GM23248 (cell line): ENCODE measurements around the gene FBXW4. TPM values are rescaled to one million over a fixed set of nuclear protein-coding genes. Genes with fewer than 3 reads are reported as not detected.

ENCODE experiments used
- DNase-seq: peaks from one replicate; pipeline ENCODE4 v3.0.0-alpha.2; 2015
- H2AFZ ChIP-seq: fragments of 200-600 bp; sonication (generic); 2 replicates; pipeline ENCODE4 v1.6.1; 2016; ENCODE audit warnings: antibody characterized with exemption
- H3F3A ChIP-seq: fragments of 200-600 bp; sonication (generic); 2 replicates; pipeline ENCODE4 v1.6.1; 2016; ENCODE audit warnings: mild to moderate bottlenecking, antibody characterized with exemption, mixed run types; ENCODE audit not compliant: insufficient read depth
- H3K27ac ChIP-seq: fragments of 200-600 bp; sonication (generic); 2 replicates; pipeline ENCODE4 v1.5.1; 2016; ENCODE audit warnings: mild to moderate bottlenecking
- H3K27me3 ChIP-seq: fragments of 200-600 bp; sonication (generic); replicated peaks from 2 replicates; pipeline ENCODE4 v1.6.1; 2016; ENCODE audit warnings: mild to moderate bottlenecking; ENCODE audit not compliant: insufficient read depth
- H3K36me3 ChIP-seq: fragments of 200-600 bp; sonication (generic); 2 replicates; pipeline ENCODE4 v1.6.1; 2016; ENCODE audit warnings: low read depth, mild to moderate bottlenecking
- H3K4me1 ChIP-seq: fragments of 200-600 bp; sonication (generic); 2 replicates; pipeline ENCODE4 v1.6.1; 2016; ENCODE audit warnings: mild to moderate bottlenecking; ENCODE audit not compliant: insufficient read depth
- H3K4me2 ChIP-seq: fragments of 200-600 bp; sonication (generic); one replicate; pipeline ENCODE4 v1.6.1; 2016; ENCODE audit warnings: mild to moderate bottlenecking; ENCODE audit not compliant: unreplicated experiment
- H3K4me3 ChIP-seq: fragments of 200-600 bp; sonication (generic); 2 replicates; pipeline ENCODE4 v1.5.1; 2016; ENCODE audit warnings: mild to moderate bottlenecking
- H3K79me2 ChIP-seq: fragments of 200-600 bp; sonication (generic); 2 replicates; pipeline ENCODE4 v1.6.1; 2016; ENCODE audit warnings: mild to moderate bottlenecking; ENCODE audit not compliant: insufficient read depth
- H3K9ac ChIP-seq: fragments of 200-600 bp; sonication (generic); 2 replicates; pipeline ENCODE4 v1.6.1; 2016; ENCODE audit warnings: mild to moderate bottlenecking
- H3K9me2 ChIP-seq: fragments of 200-600 bp; sonication (generic); 2 replicates; pipeline ENCODE4 v1.6.1; 2016; ENCODE audit warnings: mixed run types, mild to moderate bottlenecking, moderate library complexity; ENCODE audit not compliant: insufficient read depth
- H3K9me3 ChIP-seq: fragments of 200-600 bp; sonication (generic); one replicate; pipeline ENCODE4 v1.6.1; 2017; ENCODE audit warnings: low read depth
- H4K20me1 ChIP-seq: fragments of 200-600 bp; sonication (generic); 2 replicates; pipeline ENCODE4 v1.6.0; 2016; ENCODE audit not compliant: insufficient read depth
- EZH2 ChIP-seq: fragments of 200-600 bp; sonication (generic); IDR thresholded peaks from 2 replicates; pipeline ENCODE4 v1.6.1; 2018; ENCODE audit warnings: antibody characterized with exemption, mild to moderate bottlenecking; ENCODE audit not compliant: insufficient read depth, poor library complexity, severe bottlenecking
- EZH2phosphoT487 ChIP-seq: fragments of 200-600 bp; sonication (generic); IDR thresholded peaks from 2 replicates; pipeline ENCODE4 v1.6.1; 2018; ENCODE audit warnings: antibody characterized with exemption, moderate library complexity, mild to moderate bottlenecking, low read depth; ENCODE audit not compliant: insufficient read depth
- WGBS, 2 experiments: methylation state at CpG; one replicate each; pipeline ENCODE4 v1.1.6; 2015 to 2017; ENCODE audit warnings: low lambda C conversion rate in 2 of 2, low coverage in 1 of 2; ENCODE audit errors: missing lambda C conversion rate in 2 of 2; 5-methylcytosine and 5-hydroxymethylcytosine counted together
- in situ Hi-C: fragments of 300-500 bp; cut with MboI; formaldehyde crosslinking; loops from 2 replicates; pipeline ENCODE4 v1.15.0; 2020
- polyA plus RNA-seq: library from polyadenylated mRNA; unstranded; fragments of >200 nt; fragmentation: Nextera tagmentation; extraction: Ambion mirVana; gene quantifications from 2 replicates; pipeline ENCODE4 v1.2.1, GENCODE V29; 2016
- total RNA-seq: library from RNA; depleted of rRNA; stranded (reverse); fragments of >200 nt; shearing (Covaris generic); gene quantifications from 2 replicates; pipeline ENCODE4 v1.2.3, GENCODE V29; 2014

FBXW4 gene
- total and polyA plus RNA-seq, 2 experiments from 2014 or later, result 4.6 to 18.7 TPM

GRCh38 chr10:101712997-101713396, 18.0 kb upstream of the FBXW4 start:
- WGBS, 2 experiments, result 32 to 38% methylated on average over 2 of the region's 2 CpGs
- no peaks in the 10 kb centered on the region for H3K9me3 ChIP-seq

GRCh38 chr10:101710793-101711192, 15.8 kb upstream of the FBXW4 start:
- H3K27me3 ChIP-seq, result peaks cover 13% of the 10 kb centered on the region
- no peaks in the 10 kb centered on the region for H4K20me1 ChIP-seq
- no peaks in the 10 kb centered on the region for H3F3A ChIP-seq
- H3K4me1 ChIP-seq, result no peaks in the 10 kb centered on the region
- in situ Hi-C loops, result no loop called here
- no peak for TF ChIP-seq EZH2
- TF ChIP-seq EZH2phosphoT487, result no peak
- H3K4me3 ChIP-seq, result no peak overlapping the region
- H3K36me3 ChIP-seq, result no peaks in the 10 kb centered on the region
- no peaks in the 10 kb centered on the region for H3K79me2 ChIP-seq
- no peak overlapping the region for H2AFZ ChIP-seq
- no peaks in the 10 kb centered on the region for H3K9me3 ChIP-seq
- H3K27ac ChIP-seq, result no peak overlapping the region
- no peak for DNase-seq
- WGBS, 2 experiments, result 57 to 65% methylated on average over 2 of the region's 2 CpGs
- no peaks in the 10 kb centered on the region; the same call in 1 of the 2 replicates for H3K9me2 ChIP-seq
- no peak overlapping the region for H3K4me2 ChIP-seq
- no peak overlapping the region for H3K9ac ChIP-seq

More at GRCh38 chr10:101712997-101713396, 18.0 kb upstream of the FBXW4 start:
- H4K20me1 ChIP-seq, result no peaks in the 10 kb centered on the region
- peaks cover 13% of the 10 kb centered on the region for H3K27me3 ChIP-seq
- no peak for TF ChIP-seq EZH2
- TF ChIP-seq EZH2phosphoT487, result no peak
- H3K4me2 ChIP-seq, result no peak overlapping the region
- no peaks in the 10 kb centered on the region; the same call in 1 of the 2 replicates for H3K9me2 ChIP-seq
- no peak overlapping the region for H3K9ac ChIP-seq
- no peaks in the 10 kb centered on the region for H3K4me1 ChIP-seq
- no peak overlapping the region for H3K27ac ChIP-seq
- no peak overlapping the region for H3K4me3 ChIP-seq
- H2AFZ ChIP-seq, result no peak overlapping the region
- H3F3A ChIP-seq, result no peaks in the 10 kb centered on the region
- in situ Hi-C loops, result no loop called here
- DNase-seq, result no peak
- no peaks in the 10 kb centered on the region for H3K79me2 ChIP-seq
- no peaks in the 10 kb centered on the region for H3K36me3 ChIP-seq

GRCh38 chr10:101710059-101710695, 15.2 kb upstream of the FBXW4 start:
- no peaks in the 10 kb centered on the region for H3K9me3 ChIP-seq
- DNase-seq, result no peak
- no peaks in the 10 kb centered on the region for H3K36me3 ChIP-seq
- H2AFZ ChIP-seq, result no peak overlapping the region
- WGBS, 2 experiments, result 32 to 34% methylated on average over 9 of the region's 9 CpGs
- no peak overlapping the region for H3K9ac ChIP-seq
- no peaks in the 10 kb centered on the region for H3K4me1 ChIP-seq
- no peaks in the 10 kb centered on the region for H4K20me1 ChIP-seq
- no peak overlapping the region for H3K27ac ChIP-seq
- no peak overlapping the region for H3K4me2 ChIP-seq
- in situ Hi-C loops, result no loop called here
- H3F3A ChIP-seq, result no peaks in the 10 kb centered on the region
- no peaks in the 10 kb centered on the region; the same call in 1 of the 2 replicates for H3K9me2 ChIP-seq
- TF ChIP-seq EZH2, result no peak
- TF ChIP-seq EZH2phosphoT487, result no peak
- H3K4me3 ChIP-seq, result no peak overlapping the region
- peaks cover 13% of the 10 kb centered on the region for H3K27me3 ChIP-seq
- H3K79me2 ChIP-seq, result no peaks in the 10 kb centered on the region

- in situ Hi-C loops, result no loop called here
- no peaks in the 10 kb centered on the region for H3K9me3 ChIP-seq
- H2AFZ ChIP-seq, result no peak overlapping the region
- peaks cover 13% of the 10 kb centered on the region for H3K27me3 ChIP-seq
- H3K9ac ChIP-seq, result no peak overlapping the region
- TF ChIP-seq EZH2phosphoT487 (no peak), EZH2 (no peak)
- H3K36me3 ChIP-seq, result no peaks in the 10 kb centered on the region
- no peaks in the 10 kb centered on the region for H3K79me2 ChIP-seq
- WGBS, 2 experiments, result 65 to 67% methylated on average over 9 of the region's 9 CpGs
- no peaks in the 10 kb centered on the region for H4K20me1 ChIP-seq
- no peak overlapping the region for H3K27ac ChIP-seq
- H3F3A ChIP-seq, result no peaks in the 10 kb centered on the region
- no peaks in the 10 kb centered on the region for H3K4me1 ChIP-seq
- H3K4me3 ChIP-seq, result no peak overlapping the region
- H3K9me2 ChIP-seq, result no peaks in the 10 kb centered on the region; the same call in 1 of the 2 replicates
- H3K4me2 ChIP-seq, result no peak overlapping the region
- DNase-seq, result peak; percentile 38
These were observed 14.5 kb upstream of the FBXW4 start for GRCh38 chr10:101709359-101710058.
